Activated CD4-positive, alpha-beta T cell treated with anti-CD3 and anti-CD28 coated beads, Interleukin-2, Interleukin-4, amounts not matched to agents 100 ng/mL and 50 ng/mL, durations not matched to agents 16 hours and 8 hours (primary cell): ENCODE data around the gene NDUFA13.

Source experiments
- DNase-seq: peaks from one replicate; pipeline ENCODE4 v3.0.0-alpha.2; 2020; ENCODE audit warnings: low spot score

NDUFA13 gene

DNA sequence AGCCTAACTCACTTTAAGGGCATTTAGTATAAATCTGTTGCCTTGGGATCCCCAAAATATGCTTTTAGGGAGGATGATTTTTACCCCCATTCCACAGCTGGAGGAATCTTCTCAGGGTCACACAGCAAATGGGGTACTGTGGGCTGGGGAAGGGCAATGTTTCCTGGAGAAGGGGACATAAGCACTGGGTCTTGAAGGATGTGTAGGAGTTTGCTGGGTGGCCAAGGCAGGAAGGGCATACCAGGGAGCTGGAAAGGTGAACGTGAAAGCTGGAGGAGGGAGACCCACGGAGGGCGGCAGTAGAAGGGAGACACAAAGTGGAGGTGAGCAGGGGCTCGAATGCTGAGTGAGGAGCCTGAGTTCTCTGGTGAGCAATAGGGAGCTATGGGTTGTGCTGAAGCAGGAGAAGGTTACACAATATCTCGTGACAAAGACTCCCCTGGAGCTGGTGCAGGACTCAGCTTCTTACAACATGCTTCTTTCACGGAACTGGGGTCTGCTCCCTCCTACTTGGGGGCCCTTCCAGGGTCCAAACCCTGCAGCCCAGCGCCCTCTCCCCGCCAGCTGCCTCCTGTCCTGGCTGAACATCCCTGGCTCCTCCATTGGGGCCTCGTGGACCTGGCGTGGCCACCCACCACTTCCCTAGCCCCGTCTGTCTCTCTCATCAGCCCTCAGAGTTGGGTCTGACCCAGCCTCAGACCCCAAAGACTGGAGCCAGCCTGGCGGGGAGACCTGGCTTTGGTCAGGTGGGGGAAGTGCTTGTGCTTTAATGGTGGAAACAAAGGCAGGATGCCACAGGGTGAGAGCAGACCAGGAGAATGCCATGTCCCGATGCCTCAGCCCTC is 33.1 kb downstream of the NDUFA13 start:
- DNase-seq: no peak

DNA sequence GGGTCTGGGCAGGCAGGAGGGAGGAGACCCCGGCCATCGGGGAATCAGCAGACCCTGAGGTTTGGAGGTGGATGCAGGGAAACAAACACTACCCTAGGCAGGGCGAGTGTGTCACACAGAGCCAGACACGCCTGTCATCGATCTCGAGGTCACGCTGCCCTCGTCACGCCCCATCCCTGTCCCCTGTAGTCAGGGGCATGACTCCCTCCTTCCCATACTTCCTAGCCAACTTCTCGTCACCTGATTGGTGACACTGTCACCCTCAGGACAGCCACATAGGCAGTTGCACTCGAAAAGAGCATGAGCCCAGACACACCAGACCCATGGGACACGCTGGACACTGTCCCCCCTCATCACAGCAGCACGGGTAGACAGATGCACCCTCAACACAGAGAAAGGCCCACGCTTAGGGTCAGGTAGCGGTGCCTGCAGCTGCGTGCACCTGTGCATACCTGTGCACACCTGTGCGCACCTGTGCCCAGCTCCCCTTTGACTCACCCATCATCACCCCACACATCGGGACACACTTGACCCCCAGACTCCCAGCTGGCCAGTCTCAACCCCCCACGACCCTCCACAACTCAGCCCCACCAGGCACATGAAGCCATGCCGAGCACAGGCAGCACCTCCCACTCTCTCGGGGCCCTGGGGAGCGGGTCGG is 33.9 kb downstream of the NDUFA13 start:
- no peak for DNase-seq

DNA sequence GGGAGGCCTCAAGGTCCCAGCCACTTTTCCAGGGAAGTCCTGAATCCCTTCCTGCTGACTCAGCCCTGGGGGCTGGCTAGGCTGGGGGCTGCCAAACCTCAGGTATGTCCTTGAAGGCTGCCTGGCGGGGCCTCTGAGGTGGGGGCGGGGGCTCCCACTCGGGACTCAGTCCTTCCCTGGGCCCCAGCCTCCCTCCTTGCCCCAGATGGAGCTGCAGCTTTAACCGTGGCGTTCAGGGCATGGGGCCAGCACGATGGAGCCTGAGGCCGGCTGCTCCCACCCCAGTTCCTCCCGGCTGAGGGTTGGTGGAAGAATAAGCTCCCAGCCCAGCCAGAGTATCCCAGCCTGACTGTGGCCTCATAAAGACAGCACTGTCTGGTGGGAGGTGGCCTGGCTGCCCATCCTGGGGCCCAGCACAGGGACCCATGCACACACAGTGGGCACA is 34.5 kb downstream of the NDUFA13 start:
- DNase-seq: no peak

DNA sequence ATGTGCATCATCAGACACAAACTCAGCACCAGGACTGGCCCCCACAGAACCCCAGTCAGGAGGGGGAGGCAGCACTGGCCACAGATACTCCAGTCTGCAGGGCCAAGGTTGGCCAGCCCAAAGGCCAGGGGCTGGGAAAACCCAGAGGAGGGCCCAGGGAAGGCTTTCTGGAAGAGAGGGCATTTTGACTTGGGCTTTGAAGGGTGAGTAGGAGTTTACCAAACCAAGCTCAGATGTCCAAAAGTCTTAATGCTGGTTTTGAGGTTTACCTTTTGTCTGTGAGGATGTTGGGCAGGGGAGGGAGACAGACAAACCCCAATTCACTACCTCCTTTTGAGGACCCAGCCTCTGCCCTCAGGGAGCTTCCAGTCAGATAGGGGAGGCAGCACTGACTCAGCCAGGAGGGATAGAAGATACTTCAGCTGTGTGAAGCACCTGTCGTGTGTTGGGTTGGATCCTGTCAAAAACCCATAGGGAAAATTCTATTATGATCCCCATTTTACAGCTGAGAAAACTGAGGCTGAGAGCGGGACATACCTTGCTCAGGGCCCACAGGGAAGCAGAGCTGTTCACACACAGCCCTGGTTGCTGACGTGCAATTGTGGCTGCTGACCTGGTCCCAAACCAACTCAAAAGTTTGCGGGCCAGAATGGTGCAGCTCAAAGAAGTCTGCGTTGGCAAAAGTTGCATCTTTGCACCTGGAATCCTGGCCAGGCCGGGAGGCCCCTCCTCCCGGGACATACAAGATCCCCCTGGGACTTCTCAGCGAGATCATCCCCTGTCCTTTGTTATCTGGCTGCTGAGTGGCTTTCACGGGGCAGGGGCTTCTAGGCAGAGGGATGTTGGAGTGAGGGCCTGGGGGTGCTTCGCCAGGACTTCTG is 35.2 kb downstream of the NDUFA13 start:
- no peak for DNase-seq

DNA sequence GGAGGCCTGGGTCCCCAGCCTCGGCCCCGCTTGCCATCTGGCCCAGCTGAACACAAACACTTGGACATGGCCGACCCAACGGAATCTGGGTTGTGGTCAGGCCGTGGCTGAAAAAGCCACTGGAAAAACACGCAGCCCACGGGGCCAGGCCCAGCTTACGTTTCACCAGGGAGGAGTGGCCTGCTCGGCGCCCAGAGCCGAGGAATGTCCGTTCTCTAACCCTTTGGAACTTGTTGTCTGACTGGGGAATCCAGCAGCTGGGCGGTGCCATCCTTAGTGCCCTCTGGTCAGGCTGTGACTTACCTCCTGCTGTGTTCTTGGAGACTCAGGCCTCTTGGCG is 35.8 kb downstream of the NDUFA13 start:
- DNase-seq: no peak

DNA sequence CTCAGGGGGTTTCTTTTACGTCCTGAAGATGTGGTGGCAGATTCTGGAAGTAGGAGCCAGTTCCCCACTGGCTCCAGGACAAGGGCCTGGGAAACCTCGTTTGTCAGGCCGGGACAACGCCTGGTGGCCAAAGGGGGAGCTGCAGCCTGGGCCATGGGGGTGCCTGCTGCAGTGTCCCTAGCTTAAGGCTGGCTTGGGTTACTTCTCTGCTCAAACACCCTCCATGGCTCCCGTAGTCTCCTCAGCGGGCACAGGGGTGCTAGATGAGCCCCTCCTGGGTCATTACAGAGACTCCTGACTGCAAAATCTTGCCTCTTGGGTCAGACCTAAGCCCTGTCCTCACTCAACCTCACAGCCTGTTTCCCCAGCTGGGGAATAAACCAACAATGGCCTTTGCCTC is 36.8 kb downstream of the NDUFA13 start:
- no peak for DNase-seq

DNA sequence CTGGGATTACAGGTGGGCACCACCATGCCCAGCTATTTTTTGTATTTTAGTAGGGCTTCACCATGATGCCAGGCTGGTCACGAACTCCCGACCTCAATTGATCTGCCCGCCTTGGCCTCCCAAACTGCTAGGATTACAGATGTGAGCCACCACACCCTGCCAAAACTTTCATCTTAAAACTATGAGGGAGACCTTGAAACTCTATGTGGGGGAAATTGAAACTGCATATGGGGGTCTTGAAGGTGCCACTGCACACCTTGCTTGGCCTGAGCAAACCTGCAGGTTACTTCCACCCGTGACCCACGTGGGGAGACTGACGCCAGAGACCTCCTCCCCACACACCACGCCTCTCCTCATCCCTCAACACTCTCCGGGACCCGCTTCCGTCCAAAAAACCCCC is 37.6 kb downstream of the NDUFA13 start:
- DNase-seq: no peak

DNA sequence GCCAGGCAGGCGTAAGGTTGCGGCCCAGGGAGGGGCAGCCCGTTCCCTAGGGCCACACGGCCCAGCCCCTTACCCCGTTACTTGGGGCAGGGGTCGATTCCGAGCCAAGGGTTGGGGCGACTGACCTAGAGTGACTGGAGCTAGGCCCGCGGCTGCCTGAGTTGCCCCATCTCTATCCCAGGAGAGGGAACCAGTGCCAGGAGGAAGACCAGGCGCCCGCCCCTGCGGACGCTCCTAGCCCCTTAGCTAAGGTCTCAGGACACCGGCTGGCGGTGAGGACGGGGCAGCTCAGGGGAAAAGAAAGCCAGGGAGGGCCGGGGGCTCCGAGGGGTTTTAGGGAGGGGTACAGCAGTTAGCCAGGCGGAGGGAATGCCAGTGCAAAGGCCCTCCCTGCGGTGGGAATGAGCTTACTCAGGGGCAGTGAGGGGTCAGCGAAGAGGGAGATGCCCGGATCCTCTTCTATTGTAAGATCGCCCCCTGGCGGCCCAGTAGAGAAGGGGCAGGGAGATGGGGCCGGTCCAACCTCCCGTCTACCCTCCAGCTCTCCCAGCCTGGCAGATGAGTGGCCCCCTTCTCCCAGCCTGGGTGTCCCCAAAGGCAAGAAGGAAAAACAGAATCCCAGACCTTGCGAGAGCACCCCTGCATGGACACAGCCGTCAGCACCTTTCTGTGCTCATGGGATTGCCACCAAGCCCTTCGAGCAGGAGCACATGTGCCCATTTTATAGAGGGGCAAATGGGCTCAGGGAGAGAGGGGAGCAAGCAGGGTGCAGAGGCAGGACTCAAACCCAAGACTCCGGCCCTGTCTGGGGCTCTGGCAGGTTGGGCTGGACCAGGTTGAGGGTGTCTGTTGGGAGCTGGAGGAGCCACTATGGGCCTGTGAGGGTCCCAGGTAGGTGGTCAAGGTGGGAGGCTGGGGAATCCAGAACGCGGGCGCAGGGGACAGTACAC is 38.3 kb downstream of the NDUFA13 start:
- peak; percentile 63 for DNase-seq

DNA sequence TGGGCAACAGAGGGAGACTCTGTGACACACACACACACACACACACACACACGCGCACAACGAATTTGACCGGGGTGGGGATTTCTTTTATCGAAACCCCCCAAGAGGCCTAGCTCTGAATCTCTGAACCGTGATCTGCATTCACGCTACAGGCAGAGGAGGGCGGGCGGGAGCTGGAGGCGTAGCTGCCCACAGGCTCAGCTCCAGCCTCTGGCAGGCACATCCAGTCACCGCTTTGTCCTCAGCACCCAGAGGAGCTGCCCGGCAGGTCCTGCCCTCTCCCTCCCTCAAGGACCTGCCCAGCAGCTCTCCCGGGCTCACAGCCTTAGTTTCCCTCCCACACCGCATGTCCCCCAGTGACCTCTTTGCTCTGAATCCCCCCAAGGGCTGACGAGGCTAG is 42.0 kb downstream of the NDUFA13 start:
- no peak for DNase-seq

DNA sequence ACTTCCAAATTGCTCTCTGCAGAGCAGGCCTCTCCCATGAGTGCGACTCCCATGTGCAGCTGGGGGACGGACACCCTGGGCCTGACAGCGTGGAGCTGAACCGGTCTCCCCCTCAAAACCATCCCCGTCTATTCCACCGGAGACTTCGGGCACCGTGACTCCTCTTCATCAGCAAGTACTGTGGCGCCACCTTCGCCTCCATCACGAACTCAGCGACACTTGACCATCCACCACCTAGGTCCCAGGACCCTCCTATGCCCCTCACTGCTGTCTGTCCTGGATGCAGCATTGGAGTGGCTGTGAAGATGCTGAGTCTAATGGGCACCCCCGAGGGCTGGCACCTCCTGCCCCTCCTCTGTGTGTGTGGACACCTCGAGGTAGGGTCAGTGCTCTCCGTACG is 42.6 kb downstream of the NDUFA13 start:
- no peak for DNase-seq

DNA sequence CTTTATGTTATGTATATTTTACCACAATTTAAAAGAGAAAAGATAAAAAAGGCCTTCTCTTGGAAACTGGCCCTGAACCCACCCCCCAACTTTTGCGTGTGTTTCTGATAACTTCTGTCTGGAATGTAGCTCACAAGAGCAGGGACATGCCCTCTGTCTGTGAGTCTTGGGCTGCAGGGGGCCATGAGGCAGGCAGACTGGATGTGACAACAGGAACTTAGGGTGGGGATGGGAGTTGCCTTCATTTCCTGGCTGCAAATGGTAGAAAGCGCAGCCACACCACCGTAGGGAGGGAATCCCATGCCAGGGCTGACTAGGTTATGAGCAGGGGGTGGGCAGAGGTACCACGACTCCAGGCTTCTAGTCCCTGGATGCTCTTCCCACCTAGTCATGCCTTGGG is 43.9 kb downstream of the NDUFA13 start:
- DNase-seq: no peak

DNA sequence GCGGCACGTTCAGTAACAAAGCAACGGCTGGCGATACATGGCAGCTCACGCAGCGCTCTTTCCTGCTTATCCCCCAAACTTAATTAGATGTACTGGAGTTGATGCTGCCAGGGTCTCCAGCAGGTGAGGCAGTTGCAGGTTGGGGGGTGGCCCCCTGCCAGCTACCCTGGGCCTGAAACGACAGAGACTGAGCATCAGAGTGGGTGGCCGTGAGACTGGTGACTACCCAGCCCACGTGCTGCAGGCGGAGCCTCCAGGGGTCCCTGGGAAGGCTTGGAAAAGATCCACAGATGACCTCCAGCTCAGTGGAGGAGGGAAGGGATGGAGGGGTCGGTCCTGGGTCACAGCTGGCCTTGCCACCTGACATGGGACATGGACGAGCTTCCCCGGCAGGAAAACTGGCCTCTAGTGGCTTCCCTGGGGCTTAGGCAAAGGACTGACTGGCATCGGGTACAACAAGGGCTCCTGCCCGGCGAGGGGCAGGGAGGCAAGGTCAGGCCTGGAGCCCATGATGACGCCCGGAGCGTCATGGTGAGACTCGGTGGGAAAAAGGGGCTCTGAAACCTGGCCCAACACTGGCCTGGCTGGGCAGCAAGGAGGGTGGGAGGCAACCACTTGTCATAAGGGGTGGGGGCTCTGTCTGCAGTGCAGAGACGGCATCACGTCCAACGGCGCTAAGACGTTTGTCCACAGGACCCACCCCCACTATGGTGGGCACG is 46.1 kb downstream of the NDUFA13 start:
- no peak for DNase-seq

DNA sequence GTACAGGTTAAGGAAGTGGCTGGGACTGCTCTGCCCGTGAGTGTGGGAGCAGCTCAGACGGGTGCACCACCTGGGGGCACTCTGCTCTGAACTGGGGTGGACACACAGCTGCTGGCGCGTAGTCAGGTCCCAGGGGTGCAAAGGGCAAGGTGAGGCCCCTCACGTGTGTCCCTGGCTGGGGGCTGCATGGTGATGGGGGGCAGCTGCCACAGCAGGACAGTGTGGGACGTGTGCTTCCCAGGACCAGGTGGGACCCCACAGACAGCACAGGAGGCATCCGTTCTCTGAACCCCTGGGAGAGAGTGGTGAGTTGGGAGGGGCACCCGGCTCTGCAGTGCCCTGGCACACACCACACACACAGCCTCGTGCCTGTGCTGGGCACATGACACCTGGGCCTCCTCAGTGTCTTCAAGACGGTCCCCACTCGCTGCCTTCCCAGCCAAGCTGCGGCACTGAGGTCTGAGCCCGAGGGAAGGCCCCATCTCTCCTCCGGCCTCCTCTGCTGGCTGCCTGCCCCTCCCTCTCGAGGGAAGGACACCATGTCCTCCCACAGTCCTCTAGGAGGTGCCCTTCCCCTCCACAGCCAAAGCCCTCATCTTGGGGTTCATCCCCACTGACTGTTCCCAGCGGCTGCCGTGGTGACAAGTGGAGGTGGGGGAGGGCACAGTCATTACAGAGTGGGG is 46.8 kb downstream of the NDUFA13 start:
- no peak for DNase-seq

DNA sequence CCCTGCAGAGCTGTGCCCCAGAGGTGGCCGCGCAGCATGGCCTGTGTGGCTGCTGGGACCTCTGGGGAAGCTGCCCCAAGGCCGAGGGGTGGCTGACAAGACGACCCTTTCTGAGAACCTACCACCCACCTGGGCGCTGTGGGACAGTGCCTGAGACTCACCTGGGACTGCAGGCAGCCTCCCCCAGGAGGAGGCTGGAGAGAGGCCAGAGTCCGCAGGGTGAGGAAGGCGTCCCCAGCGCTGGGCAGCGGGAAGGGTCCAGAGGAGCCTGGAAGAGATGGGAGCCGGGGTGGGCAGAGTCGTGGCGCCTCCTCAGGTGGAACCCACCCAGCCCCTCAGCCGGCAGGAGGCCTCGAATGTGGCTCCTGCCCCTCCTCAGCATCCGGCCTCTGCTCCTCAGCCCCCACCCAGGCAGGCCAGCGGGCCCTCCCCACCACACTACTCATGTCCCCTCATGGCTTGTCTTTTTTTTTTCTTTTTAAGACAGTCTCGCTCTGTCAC is 47.4 kb downstream of the NDUFA13 start:
- no peak for DNase-seq

DNA sequence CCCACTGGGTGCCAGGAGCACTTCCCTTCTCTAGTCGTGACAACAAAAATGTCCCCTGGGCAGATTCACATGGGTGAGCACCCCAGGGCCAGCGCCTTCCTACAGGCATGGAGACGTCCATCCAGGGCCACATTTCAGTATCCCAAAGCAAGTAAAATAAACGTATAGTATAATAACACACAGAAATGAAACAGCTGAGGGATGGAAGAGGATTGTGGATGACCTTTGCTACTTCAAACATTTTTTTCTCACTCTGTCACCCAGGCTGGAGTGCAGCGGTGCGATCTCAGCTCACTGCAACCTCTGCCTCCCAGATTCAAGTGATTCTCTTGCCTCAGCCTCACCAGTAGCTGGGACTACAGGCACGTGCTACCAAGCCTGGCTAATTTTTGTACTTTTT is 50.3 kb downstream of the NDUFA13 start:
- no peak for DNase-seq

DNA sequence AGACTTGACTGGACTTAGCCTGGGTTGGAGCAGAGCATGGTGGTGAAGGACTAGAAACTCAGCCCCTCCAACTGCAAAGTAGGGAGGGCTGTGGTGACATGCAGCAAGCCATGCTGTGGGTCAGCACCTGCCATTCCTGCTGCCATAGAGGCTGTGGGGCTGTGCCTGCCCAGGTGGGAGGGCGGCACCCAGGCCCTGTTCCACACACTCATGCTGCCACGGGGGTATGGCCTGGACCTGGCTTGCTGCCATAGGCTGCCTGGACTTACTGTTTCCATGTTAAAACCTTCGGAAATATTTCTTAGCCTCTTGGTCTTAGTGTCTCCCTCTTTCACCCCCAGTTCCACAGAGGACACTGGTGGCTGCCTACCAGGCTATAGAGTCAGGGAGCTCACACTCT is 51.4 kb downstream of the NDUFA13 start:
- DNase-seq: no peak

DNA sequence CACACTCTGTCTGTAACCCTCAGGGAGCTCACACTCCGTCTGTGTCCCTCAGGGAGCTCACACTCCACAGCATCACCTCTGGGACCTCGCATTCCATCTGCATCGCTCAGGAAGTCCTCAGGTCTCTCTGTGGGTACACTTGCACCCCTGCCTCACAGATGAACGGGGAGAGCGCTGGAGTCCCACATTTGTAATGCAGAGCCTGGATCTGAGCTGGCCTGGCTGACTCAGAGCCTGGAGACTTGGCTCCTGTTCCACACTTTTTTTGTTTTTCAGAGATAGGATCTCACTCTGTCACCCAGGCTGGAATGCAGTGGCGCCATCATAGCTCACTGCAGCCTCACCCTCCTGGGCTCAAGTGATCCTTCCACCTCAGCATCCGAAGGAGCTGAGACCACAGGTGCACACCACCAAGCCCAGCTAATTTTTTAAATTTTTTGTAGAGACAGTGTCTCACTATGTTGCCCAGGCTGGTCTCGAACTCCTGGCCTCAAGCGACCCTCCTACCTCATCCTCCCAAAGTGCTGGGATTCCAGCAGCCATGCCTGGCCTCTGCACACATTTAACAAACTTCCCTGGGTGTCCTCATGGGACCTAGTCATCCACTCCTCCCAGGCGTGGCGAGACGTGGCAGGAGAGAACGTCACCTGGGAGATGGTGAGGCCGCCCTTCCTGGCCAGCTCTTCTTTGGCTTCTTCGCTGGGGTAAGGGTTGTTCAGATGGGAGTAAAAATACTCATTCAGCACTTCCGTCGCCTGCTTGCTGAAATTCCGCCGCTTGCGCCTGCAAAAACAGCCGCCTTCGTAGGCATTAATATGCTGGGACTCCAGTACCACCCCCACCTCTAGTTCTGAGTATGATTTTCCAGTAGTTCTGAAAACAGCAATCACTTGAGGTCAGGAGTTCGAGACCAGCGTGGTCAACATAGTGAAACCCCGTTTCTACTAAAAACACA is 53.1 kb downstream of the NDUFA13 start:
- no peak for DNase-seq

DNA sequence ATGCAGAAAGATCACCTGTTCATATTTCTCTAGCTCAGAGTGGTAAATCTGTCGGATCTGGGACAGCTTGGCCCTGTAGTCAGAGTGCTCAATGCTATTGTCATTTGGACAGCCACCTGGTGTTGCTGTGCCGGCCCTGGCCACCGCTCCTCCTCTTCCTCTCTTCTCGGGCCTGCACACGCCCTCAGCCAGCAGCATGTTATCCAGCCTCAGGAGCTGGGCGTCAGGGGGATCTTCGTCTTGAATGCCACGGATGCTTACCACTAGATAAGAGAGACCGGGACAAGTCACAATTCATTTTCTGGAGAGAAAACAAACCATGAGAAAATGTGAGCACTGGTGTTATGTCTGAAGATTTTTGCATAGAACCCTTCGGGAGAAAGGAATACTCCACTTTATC is 54.5 kb downstream of the NDUFA13 start:
- DNase-seq: no peak
